ENCODE results near the gene COLEC12. TPM values are rescaled to one million over a fixed set of nuclear protein-coding genes. Genes with fewer than 3 reads are reported as not detected.

COLEC12 gene
- polyA plus RNA-seq, 3 donors: 0.21 to 0.47 (median 0.35) TPM

GRCh38 chr18:498931-499775 is 1.3 kb downstream of the COLEC12 start:
- peak overlapping the region in 2 of 7 donors; percentile 5 to 53 for H3K27ac Mint-ChIP-seq
- Histone ChIP-seq H3K36me3 (replicated peaks in 1 of 2; ENCODE audit: control insufficient read depth in 1 of 2, insufficient read depth in 2 of 2, low read length in 2 of 2) (no peaks in the 10 kb centered on the region), H3K4me3 (replicated peaks in 1 of 3; ENCODE audit: low read depth in 2 of 3, low read length in 3 of 3) (peak overlapping the region; percentile 17 to 77 (median 44)), H4K20me1 (ENCODE audit: insufficient read depth, low read length) (no peaks in the 10 kb centered on the region), H2AFZ (ENCODE audit: insufficient read depth, low read depth, low read length, poor library complexity, severe bottlenecking) (peak overlapping the region; percentile 68), H3K4me1 (ENCODE audit: control insufficient read depth in 1 of 2, insufficient read depth in 2 of 2, low read length in 2 of 2) (peaks cover 32 to 40% of the 10 kb centered on the region in 2 donors), H3K9me3 (replicated peaks in 1 of 2; ENCODE audit: control insufficient read depth in 1 of 2, insufficient read depth in 1 of 2, low read length in 2 of 2) (peaks cover 0 to 15% of the 10 kb centered on the region in 2 donors), H3K79me2 (ENCODE audit: insufficient read depth, low read length) (no peaks in the 10 kb centered on the region), H3K9ac (ENCODE audit: insufficient read depth, low read length, poor library complexity, severe bottlenecking) (no peak overlapping the region), H3K27me3 (ENCODE audit: control insufficient read depth in 2 of 2, insufficient read depth in 2 of 2, low read length in 2 of 2) (peaks cover 34 to 58% of the 10 kb centered on the region in 2 donors), H3K4me2 (replicated peaks; ENCODE audit: extremely low read depth, low read length, poor library complexity, severe bottlenecking) (peak overlapping the region; percentile 90), H3K27ac (ENCODE audit: low read depth in 1 of 2, low read length in 2 of 2) (no peak overlapping the region)
- peak overlapping the region; percentile 82 to 93 for H3K4me3 Mint-ChIP-seq
- H3K36me3 Mint-ChIP-seq: peaks cover 4 to 8% of the 10 kb centered on the region in 2 donors
- H3K9me3 Mint-ChIP-seq: peaks cover 0 to 14% (median 11%) of the 10 kb centered on the region in 7 donors
- WGBS (ENCODE audit: insufficient coverage): 2% methylated on average over 26 of the region's 32 CpGs
- peaks cover 34% of the 10 kb centered on the region for H3K4me1 Mint-ChIP-seq
- DNase-seq: no peak
- H3K27me3 Mint-ChIP-seq (ENCODE audit: low read depth in 3 of 3): peaks cover 50 to 61% (median 56%) of the 10 kb centered on the region in 3 donors
- no peak for TF ChIP-seq CTCF (IDR thresholded peaks at IDR 0.05)
- intact Hi-C loops (cut with micrococcal nuclease): loop anchor here in 1 of 2 donors (5.0 to 10.0 kb wide), 3 partner anchors 37 to 224 kb away; no protein-coding TSS in a partner anchor

GRCh38 chr18:497688-498087 is 2.8 kb downstream of the COLEC12 start:
- Histone ChIP-seq H3K9ac (ENCODE audit: insufficient read depth, low read length, poor library complexity, severe bottlenecking) (no peak overlapping the region), H2AFZ (ENCODE audit: insufficient read depth, low read depth, low read length, poor library complexity, severe bottlenecking) (no peak overlapping the region), H3K9me3 (replicated peaks in 1 of 2; ENCODE audit: control insufficient read depth in 1 of 2, insufficient read depth in 1 of 2, low read length in 2 of 2) (peaks cover 0 to 15% of the 10 kb centered on the region in 2 donors), H3K36me3 (replicated peaks in 1 of 2; ENCODE audit: control insufficient read depth in 1 of 2, insufficient read depth in 2 of 2, low read length in 2 of 2) (no peaks in the 10 kb centered on the region), H3K4me2 (replicated peaks; ENCODE audit: extremely low read depth, low read length, poor library complexity, severe bottlenecking) (no peak overlapping the region), H3K4me1 (ENCODE audit: control insufficient read depth in 1 of 2, insufficient read depth in 2 of 2, low read length in 2 of 2) (peaks cover 32 to 40% of the 10 kb centered on the region in 2 donors), H4K20me1 (ENCODE audit: insufficient read depth, low read length) (no peaks in the 10 kb centered on the region), H3K4me3 (replicated peaks in 1 of 3; ENCODE audit: low read depth in 2 of 3, low read length in 3 of 3) (no peak overlapping the region), H3K27me3 (ENCODE audit: control insufficient read depth in 2 of 2, insufficient read depth in 2 of 2, low read length in 2 of 2) (peaks cover 34 to 52% of the 10 kb centered on the region in 2 donors), H3K79me2 (ENCODE audit: insufficient read depth, low read length) (no peaks in the 10 kb centered on the region), H3K27ac (ENCODE audit: low read depth in 1 of 2, low read length in 2 of 2) (no peak overlapping the region)
- no peak for DNase-seq
- H3K9me3 Mint-ChIP-seq: peaks cover 0 to 14% (median 11%) of the 10 kb centered on the region in 7 donors
- peaks cover 34% of the 10 kb centered on the region for H3K4me1 Mint-ChIP-seq
- H3K27ac Mint-ChIP-seq: no peak overlapping the region
- peaks cover 4 to 8% of the 10 kb centered on the region in 2 donors for H3K36me3 Mint-ChIP-seq
- no peak for TF ChIP-seq CTCF (IDR thresholded peaks at IDR 0.05)
- peak overlapping the region in 1 of 2 donors; percentile 39 for H3K4me3 Mint-ChIP-seq
- H3K27me3 Mint-ChIP-seq (ENCODE audit: low read depth in 3 of 3): peaks cover 45 to 50% (median 49%) of the 10 kb centered on the region in 3 donors
- intact Hi-C loops (cut with micrococcal nuclease): loop anchor here in 1 of 2 donors (5.0 to 10.0 kb wide), 3 partner anchors 35 to 223 kb away; no protein-coding TSS in a partner anchor
- WGBS (ENCODE audit: insufficient coverage): 90% methylated on average over 4 of the region's 6 CpGs

Measured in CD14-positive monocyte (primary cell).